Epithelial cell of prostate (primary cell): ENCODE results near the gene LIN9.
"Not testable (repeated sequence)": the region's sequence is repeated elsewhere in the genome, so short reads cannot be mapped to it uniquely, and the experiment has no call there.

Source experiments
- DNase-seq: peaks from one replicate; pipeline ENCODE4 v3.0.0-alpha.2; 2011; ENCODE audit warnings: low read depth, low spot score
- H3K27ac ChIP-seq: fragments of 450-650 bp; 2 replicates; pipeline ENCODE4 v1.5.1; 2017; ENCODE audit warnings: mild to moderate bottlenecking

The LIN9 gene

DNA sequence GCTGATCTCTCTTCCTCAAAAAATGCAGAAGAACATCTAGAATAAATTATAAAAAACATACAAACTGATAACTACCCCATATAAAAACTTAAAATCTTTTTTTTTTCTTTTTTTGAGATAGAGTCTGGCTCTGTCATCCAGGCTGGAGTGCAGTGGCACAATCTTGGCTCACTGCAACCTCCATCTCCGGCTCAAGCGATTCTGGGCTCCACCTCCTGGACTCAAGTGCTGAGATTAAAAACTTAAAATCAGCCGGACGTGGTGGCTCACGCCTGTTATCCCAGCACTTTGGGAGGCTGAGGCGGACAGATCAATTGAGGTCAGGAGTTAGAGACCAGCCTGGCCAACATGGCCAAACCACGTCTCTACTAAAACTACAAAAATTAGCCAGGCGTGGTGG lies 31.1 kb downstream of the LIN9 start:
- H3K27ac ChIP-seq: no peak overlapping the region
- no peak for DNase-seq

DNA sequence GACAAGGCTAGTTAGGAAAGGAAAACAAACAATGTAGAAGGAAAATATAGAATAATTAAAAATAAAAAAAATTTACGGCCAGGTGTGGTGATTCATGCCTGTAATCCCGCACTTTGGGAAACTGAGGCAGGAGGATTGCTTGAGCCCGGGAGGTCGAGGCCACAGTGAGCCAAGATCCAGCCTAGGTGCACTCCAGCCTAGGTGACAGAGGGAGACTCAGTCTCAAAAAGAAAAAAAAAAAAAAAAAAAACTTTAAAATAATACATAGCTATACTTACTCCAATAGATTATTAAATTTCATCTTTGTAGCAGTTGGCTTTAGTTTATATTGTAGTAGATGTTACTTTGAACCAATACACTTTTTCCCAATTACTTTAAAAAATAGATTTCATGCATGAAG lies 32.0 kb downstream of the LIN9 start:
- no peak for DNase-seq
- H3K27ac ChIP-seq: no peak overlapping the region

DNA sequence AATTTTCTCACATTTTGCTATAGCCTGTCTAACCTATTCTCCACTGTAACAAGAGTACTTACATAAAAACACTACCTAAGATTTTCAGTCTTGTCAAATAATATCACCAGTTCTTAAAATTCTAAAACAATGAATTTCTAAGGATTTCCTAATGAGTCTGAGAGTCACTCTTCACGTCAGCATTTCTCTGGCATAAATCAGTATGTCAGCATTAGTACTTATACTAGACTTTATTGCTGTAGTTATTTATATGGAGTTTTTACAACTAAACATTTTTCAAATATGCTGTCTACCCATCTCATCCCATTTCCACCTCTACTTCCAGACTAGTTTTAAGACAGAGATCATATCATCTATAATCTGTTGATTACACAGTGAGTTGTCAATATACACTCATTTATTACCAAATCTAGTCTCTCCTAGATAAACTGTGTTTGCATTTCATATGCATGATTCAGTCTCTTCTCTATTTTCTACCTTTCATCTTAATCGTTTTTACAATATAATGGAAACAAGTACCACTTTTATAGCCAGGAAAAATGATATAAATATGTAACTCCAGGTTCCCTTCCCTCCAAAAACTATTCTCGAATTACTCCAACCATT lies 32.8 kb downstream of the LIN9 start:
- no peak for DNase-seq

DNA sequence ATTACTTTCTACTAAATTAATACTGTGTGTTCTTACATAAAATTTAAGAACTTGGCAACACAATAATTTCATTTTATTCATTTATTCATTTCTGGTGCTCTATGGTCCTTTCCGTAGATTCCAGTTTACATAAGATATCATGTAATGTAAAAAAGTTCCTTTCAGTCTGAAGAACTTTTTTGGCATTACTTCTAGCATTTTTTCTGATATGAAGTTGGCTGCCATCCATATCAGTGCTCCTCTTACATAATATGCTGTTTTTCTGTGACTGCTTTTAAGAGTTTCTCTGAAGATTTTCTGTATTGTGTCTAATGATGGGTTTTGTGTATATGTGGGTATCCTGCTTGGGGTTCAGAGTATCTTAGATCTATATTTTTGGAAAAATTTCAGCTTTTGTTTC lies 34.8 kb downstream of the LIN9 start:
- no peak for DNase-seq
- H3K27ac ChIP-seq: no peak overlapping the region

More for the DNA sequence above, 32.8 kb downstream of the LIN9 start:
- no peak overlapping the region for H3K27ac ChIP-seq

DNA sequence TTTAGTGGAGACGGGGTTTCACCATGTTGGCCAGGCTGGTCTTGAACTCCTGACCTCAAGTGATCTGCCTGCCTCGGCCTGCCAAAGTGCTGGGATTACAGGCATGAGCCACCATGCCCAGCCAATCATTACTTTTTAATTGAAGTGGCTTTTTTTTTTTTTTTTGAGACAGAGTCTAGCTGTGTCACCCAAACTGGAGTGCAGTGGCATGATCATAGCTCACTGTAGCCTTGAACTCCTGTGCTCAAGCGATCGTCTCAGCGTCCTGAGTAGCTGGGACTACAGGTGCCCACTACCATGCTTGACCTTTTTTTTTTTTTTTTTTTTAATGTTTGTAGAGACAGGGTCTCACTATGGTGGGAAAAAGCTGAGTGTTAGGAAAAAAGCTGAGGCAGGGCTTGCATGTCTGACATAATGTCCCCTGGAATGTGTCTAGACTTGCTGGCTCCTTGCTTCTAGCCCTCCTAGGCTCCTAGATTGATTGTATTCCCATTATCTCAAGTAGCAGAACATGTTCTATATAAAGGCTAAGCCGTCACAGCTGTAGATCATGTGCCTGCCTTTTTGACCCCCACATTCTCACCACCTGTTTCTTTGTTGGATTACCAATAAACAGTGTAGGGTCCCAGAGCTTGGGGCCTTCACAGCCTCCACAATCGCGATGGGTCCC lies 36.6 kb downstream of the LIN9 start:
- H3K27ac ChIP-seq, DNase-seq: not testable (repeated sequence)

DNA sequence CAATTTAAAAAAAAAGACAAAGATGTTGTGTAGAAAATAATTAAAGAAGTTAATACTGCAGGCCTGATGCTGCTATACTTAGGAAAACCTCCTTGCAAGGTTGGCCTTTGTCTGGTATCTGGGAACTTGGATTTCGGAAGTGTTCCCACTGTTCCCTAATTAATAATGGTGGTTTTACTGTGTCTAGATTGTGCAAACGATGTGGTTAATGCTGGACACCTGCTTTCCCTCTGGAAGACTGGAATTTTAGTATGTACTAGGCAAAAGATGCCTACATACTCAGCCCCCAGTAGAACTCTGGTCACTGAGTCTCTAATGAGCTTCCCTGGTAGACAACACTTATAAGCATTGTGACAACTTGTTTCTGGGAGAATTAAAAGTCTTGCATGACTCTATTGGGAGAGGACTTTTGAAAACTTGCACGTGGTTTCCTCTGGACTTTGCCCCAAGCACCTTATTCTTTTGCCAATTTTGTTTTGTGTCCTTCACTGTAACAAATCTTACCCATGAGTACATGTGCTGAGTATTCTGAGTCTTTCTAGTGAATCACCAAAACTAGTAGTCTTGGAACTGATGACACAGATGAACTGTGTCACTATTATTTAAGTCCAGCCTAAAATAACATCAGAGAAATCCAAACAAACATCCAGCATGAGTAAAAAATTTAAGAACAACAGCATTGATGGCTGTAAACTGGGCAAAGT lies 40.4 kb downstream of the LIN9 start:
- DNase-seq: no peak
- peak overlapping the region; percentile 0 for H3K27ac ChIP-seq

DNA sequence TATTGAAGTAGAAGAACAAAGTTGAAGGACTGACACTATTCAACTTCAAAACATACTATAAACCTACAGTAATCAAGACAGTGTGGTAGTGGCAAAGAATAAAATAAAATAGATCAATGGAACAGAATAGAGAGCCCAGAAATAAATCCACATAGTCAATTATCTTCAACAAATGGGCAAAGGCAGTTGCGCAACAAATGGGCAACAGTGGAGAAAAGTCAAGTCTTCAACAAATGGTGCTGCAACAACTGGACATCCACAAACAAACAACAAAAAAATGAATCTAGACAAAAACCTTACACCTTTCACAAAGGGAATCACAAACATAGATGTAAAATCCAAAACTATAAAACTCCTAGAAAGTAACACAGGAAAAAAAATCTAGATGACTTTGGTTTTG lies 47.1 kb downstream of the LIN9 start:
- no peak for DNase-seq

DNA sequence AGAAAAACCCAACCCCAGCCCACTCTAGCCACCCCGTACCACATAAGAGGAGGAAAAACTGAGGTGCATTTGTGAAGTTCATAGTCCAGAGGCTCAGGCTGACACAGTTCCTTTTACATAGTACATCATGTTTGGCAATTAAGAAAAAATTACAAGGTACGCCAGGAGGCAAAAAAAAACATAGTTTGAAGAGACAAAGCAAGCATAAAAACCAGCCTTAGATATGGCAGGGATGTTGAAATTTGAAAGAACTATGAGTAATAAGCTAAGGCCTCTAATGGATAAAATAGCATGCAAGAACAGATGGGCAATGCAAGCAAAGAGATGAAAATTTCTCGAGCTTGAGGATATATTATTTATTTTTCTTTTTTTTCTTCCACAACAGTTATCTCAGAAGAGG lies 53.6 kb downstream of the LIN9 start:
- H3K27ac ChIP-seq: no peak overlapping the region
- no peak for DNase-seq

More for the DNA sequence above, 47.1 kb downstream of the LIN9 start:
- no peak overlapping the region for H3K27ac ChIP-seq

DNA sequence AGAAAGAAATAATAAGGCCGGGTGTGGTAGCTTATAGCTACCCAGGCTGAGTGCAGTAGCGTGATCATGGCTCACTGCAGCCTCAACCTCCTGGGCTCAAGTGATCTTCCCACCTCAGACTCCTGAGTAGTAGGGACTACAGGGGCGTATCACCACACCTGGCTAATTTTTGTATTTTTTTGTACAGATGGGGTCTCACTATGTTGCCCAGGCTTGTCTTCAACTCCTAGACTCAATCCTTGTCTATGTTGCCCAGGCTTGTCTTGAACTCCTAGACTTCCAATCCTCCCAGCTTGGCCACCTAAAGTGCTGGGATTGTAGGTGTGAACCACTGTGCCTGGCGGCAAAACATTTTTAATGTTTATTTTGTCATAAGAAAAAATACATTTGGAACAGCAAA lies 55.0 kb downstream of the LIN9 start:
- no peak for DNase-seq
- H3K27ac ChIP-seq: no peak overlapping the region

DNA sequence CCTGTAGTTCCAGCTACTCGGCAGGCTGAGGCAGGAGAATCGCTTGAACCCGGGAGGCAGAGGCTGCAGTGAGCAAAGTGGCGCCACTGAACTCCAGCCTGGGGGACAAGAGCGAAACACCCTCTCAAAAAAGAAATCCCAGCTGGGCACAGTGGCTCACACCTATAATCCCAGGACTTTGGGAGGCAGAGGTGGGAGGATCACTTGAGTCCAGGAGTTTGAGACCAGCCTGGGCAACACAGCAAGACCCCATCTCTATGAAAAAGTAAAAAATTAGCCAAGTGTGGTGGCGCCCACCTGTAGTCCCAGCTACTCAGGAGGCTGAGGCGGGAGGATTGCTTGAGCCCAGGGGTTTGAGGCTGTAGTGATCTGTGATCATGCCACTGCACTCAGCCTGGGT lies 56.1 kb downstream of the LIN9 start:
- not testable (repeated sequence) for DNase-seq, H3K27ac ChIP-seq

DNA sequence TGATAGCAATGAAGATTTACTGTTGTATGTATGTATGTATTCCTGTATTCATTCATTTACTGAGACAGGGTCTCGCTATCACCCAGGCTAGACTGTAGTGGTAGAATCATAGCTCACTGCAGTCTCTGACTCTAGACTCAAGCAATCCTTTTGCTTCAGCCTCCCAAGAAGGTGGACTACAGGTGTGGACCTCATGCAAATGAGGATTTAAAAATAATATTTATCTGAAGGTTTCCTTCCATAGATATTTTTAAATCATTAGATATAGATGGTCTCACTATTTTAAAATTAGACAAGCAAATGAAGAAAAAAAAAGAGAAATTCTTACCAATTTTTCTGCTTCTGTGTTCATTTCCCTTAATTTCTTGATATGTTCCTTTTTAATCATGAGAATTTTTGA lies 58.5 kb downstream of the LIN9 start:
- DNase-seq: no peak
- no peak overlapping the region for H3K27ac ChIP-seq

DNA sequence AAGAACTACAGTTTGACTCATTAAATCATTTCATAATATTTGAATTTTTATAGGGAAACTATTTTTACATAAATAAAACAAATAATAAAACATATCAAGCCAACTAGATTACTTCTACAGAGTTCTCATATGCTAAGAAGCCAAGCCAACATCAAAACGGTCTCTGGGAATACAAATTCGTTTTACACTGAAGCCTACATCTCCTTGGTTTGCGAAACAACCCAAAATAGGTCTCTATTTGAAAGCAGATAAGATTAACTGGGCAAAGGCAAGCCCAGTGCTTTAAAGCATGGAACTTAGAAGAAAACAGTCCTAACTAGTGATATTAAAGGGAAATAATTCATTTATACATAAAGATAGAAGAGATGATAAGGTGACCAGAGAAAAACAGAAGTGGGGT lies 60.2 kb downstream of the LIN9 start:
- no peak for DNase-seq

DNA sequence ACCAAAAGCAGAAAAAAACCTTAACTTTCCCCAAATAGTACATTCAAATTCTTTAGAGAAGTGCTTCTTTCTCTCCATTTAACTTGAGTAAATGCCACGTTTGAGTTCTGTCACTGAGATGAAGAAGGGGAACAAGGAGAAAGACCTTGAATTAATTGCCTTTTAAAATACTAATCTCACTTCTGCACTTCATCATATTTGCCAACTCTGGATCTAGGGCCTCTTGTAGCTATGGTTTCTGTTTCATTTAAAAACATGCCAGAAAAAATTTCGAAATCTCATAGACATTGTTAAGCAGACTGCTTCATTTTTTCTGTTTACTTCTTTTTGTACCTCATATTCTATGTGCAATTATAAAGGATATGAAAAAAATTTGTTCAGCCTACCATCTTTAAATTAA lies 60.9 kb downstream of the LIN9 start:
- DNase-seq: no peak
- H3K27ac ChIP-seq: no peak overlapping the region

More for the DNA sequence above, 60.2 kb downstream of the LIN9 start:
- H3K27ac ChIP-seq: no peak overlapping the region

DNA sequence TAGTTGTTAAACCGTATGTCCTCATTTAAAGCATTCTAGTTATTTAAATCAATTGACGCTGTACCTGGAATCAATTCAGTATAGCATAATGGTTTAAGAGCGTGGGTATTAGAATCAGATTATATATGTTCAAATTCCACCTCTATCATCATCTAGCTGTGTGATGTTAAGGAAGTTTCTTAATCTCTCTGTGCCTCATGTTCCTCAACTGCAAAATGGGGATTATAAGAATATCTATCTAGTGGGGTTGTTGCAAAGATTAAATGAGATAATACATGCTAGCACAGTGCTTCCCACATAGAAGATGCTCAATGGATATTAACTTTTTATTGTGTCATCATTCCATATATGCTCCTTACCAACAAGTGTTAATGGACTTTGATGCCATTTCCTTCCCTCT lies 69.5 kb downstream of the LIN9 start:
- H3K27ac ChIP-seq: no peak overlapping the region
- DNase-seq: no peak

DNA sequence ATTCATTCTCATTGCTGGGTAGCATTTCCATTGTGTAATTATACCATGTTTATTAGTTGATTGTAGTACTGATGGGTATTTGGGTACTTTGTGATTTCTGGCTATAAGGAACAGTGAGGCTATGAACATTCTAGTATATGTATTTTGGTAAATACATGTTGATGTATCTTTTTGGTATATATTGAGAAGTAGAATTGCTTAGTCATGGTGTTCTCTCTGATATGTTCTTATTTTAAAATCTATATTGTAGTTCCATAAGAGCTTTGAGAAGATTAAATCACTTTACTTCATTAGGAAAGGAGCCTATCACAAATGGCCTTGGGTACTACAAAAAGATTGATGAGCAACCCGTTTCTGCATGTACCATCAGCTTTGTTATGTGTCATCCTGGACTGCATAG lies 72.1 kb downstream of the LIN9 start:
- no peak for DNase-seq
- H3K27ac ChIP-seq: no peak overlapping the region

DNA sequence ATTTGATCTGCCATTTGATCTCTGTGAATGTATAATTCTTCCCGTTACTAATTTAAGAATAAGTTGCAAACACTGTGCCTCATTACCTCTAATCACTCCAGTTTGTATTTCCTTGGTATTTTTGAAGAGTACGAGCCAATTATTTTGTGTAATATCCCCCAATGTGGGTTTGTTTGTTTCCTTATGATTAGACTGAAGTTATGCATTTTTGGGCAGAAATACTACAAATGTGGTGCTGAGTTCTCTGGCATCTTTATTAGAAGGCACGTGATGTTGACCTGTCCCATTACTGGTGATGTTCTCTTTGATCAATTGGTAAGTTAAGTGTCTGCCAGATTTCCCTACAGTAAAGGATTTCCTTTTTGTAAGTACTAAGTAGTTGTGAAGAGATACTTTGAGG lies 75.2 kb downstream of the LIN9 start:
- no peak overlapping the region for H3K27ac ChIP-seq
- no peak for DNase-seq

DNA sequence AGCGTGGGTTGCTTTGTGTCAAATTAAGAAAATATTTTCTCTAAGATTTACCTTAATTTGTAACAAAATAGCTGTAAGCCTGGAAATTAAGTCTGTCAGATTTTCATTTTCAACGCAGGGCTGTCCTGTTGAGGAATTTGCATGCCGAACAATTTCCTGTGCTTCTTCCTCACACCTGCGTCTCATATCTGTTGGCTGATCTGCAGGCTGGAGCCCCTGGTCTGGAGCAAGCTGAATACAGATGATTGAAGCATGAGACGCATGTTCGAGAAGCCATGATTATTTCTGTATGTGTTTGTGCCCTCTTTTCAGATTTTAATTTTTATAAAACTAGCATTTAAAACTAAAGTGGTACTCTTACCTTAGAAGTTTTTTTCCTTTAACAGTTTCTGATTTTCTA lies 75.7 kb downstream of the LIN9 start:
- DNase-seq: no peak
- H3K27ac ChIP-seq: no peak overlapping the region

DNA sequence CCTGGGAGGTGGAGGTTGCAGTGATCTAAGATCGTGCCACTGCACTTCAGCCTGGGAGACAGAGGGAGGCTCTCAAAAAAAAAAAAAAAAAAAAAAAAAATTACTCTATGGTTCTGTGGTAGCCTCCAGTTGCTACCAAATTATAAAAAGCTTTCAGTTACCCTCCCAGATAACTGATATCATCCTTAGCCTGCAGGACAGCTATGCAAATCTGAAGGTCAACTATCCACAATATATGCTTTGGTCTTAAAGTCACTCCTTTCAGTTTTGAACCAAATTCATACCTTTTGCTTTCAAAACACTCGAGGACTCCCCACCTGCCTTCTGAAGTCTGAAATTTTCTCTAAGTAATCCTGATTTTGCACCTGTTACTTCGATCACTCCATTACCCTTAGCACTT lies 82.4 kb downstream of the LIN9 start:
- DNase-seq: no peak
- no peak overlapping the region for H3K27ac ChIP-seq

DNA sequence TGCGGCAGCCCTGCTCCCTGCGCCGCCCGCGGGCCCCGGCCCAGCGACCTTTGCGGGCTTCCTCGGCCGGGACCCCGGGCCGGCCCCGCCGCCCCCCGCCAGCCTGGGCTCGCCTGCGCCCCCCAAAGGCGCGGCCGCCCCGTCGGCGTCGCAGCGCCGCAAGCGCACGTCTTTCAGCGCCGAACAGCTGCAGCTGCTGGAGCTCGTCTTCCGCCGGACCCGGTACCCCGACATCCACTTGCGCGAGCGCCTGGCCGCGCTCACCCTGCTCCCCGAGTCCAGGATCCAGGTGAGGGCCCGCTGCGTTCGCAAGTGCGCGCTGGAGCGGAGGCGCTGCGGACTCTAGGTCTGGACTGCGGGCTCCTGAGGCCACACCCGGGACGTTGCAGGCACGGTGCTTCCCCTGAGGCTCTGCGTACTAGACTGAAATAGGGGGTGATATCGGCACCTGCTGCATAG lies 85.1 kb downstream of the LIN9 start:
- H3K27ac ChIP-seq: no peak overlapping the region
- DNase-seq: no peak

DNA sequence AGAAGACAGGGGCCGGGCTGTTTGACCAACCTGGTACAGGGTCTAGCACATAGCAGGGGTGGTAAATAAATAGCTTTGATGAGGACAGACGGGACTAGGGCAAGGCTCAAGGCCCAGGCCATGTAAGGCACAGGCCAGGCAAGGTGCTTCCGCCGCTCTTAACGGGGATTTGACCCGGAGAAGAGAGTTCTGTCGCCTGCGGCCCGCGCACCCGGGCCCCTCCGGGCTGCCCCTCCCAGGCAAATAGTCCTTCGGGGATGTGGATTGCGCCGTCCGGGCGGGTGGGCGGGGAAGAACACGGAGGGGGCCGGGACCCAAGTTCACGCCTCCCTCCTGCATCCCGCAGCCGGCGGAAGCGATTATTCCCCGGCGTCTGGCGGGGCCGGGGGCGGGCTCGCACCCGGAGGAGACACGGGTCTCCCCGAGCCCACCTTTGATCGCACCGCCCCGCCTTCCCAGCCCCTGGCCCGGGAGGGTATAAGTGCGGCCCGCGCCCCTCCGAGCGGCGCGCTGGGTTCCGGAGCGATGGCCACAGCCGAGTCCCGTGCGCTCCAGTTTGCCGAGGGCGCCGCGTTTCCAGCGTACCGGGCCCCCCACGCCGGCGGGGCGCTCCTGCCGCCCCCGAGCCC lies 85.7 kb downstream of the LIN9 start, which contains the start of gene MIXL1:
Gene MIXL1 (plus strand): TSS at position 508 of the 629 bp plus-strand sequence. CDS start 18 bp downstream, at position 526.
- no peak for DNase-seq
- H3K27ac ChIP-seq: no peak within 1 kb of the TSS

DNA sequence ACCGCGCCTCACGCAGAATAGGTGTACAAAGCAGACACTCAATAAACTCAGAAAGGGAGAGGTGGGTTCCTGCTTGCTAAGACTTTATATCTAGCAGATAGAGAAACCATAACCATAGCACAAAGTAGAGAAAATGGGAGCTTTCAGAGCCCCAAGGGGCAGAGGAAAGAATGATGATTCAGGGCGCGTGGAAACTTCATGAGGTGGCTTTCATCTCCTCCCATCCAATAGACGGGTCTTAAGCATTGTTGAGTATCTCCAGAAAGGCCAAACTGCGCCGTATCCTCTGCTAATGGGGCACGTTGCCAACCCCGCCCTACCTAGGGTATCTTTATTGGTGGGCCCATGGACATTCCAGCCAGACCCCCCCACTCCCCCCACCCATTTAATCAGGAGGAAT lies 86.3 kb downstream of the LIN9 start:
- H3K27ac ChIP-seq: no peak overlapping the region
- no peak for DNase-seq
